Mesenchymal stem cell (in vitro differentiated cells and primary cell): Measurements from ENCODE around the gene FCN2.

Experiments used
- DNase-seq: peaks from one replicate; pipeline ENCODE4 v3.0.0-alpha.2; 2013
- H2AFZ ChIP-seq: one replicate; pipeline ENCODE4 v1.6.1; 2013; ENCODE audit warnings: low read depth, mild to moderate bottlenecking, control low read depth, inconsistent platforms, low read length, moderate library complexity
- H2AK5ac ChIP-seq: 2 replicates; pipeline ENCODE4 v1.6.1; 2013; ENCODE audit warnings: low read length, moderate library complexity, mild to moderate bottlenecking, inconsistent platforms; ENCODE audit not compliant: severe bottlenecking
- H2BK120ac ChIP-seq: one replicate; pipeline ENCODE4 v1.6.1; 2013; ENCODE audit warnings: low read depth, mild to moderate bottlenecking, inconsistent platforms, low read length, moderate library complexity
- H2BK12ac ChIP-seq, 2 experiments: one replicate each; pipeline ENCODE4 v1.6.1; 2013; ENCODE audit warnings: inconsistent platforms in 2 of 2, low read length in 2 of 2, mild to moderate bottlenecking in 2 of 2, moderate library complexity in 2 of 2, control low read depth in 1 of 2
- H2BK15ac ChIP-seq: one replicate; pipeline ENCODE4 v1.6.1; 2013; ENCODE audit warnings: mild to moderate bottlenecking, low read depth, inconsistent platforms; ENCODE audit not compliant: poor library complexity, severe bottlenecking
- H2BK5ac ChIP-seq: 2 replicates; pipeline ENCODE4 v1.6.1; 2013; ENCODE audit warnings: low read depth, mild to moderate bottlenecking, low read length, control low read depth, inconsistent platforms; ENCODE audit not compliant: poor library complexity, severe bottlenecking
- H3K14ac ChIP-seq, 2 experiments: one replicate each; pipeline ENCODE4 v1.6.1; 2013; ENCODE audit warnings: inconsistent platforms in 2 of 2, low read length in 2 of 2, control low read depth in 1 of 2, mild to moderate bottlenecking in 1 of 2, moderate library complexity in 1 of 2
- H3K18ac ChIP-seq, 2 experiments: one replicate each; pipeline ENCODE4 v1.6.1; 2013; ENCODE audit warnings: inconsistent platforms in 2 of 2, low read length in 2 of 2, control low read depth in 1 of 2, low read depth in 1 of 2, mild to moderate bottlenecking in 1 of 2
- H3K23ac ChIP-seq, 2 experiments: one replicate each; pipeline ENCODE4 v1.6.1; 2013; ENCODE audit warnings: inconsistent platforms in 2 of 2, low read length in 2 of 2, mild to moderate bottlenecking in 2 of 2, moderate library complexity in 2 of 2, control low read depth in 1 of 2
- H3K27ac ChIP-seq: 2 replicates; pipeline ENCODE4 v1.5.1; 2013; ENCODE audit warnings: mild to moderate bottlenecking, moderate library complexity, low read length, control low read depth, inconsistent platforms; ENCODE audit not compliant: poor library complexity, severe bottlenecking
- H3K27me3 ChIP-seq, 2 experiments: 2 replicates each; pipeline versions ENCODE4 v1.6.1 to v1.7.0; 2013; ENCODE audit warnings: low read length in 2 of 2, mild to moderate bottlenecking in 2 of 2, moderate library complexity in 2 of 2, control low read depth in 1 of 2, inconsistent platforms in 1 of 2; ENCODE audit not compliant: control insufficient read depth in 1 of 2, insufficient read depth in 1 of 2
- H3K36me3 ChIP-seq, 2 experiments: 2 replicates each; pipeline versions ENCODE4 v1.6.1 to v1.7.0; 2013; ENCODE audit warnings: low read length in 2 of 2, control low read depth in 1 of 2, inconsistent platforms in 1 of 2, low read depth in 1 of 2, mild to moderate bottlenecking in 1 of 2; ENCODE audit not compliant: insufficient read depth in 2 of 2, control insufficient read depth in 1 of 2
- H3K4ac ChIP-seq, 2 experiments: one replicate each; pipeline ENCODE4 v1.6.1; 2013; ENCODE audit warnings: inconsistent platforms in 2 of 2, low read length in 2 of 2, mild to moderate bottlenecking in 2 of 2, moderate library complexity in 2 of 2, control low read depth in 1 of 2, low read depth in 1 of 2
- H3K4me1 ChIP-seq: 2 replicates; pipeline ENCODE4 v1.6.1; 2013; ENCODE audit warnings: low read depth, low read length, control low read depth; ENCODE audit not compliant: control insufficient read depth, insufficient read depth
- H3K4me2 ChIP-seq: 2 replicates; pipeline ENCODE4 v1.6.1; 2013; ENCODE audit warnings: low read length, mild to moderate bottlenecking, inconsistent platforms; ENCODE audit not compliant: poor library complexity, severe bottlenecking
- H3K4me3 ChIP-seq, 2 experiments: 2 replicates each; pipeline versions ENCODE4 v1.5.1 to v1.7.0; 2013; ENCODE audit warnings: low read length in 2 of 2, mild to moderate bottlenecking in 2 of 2, control low read depth in 1 of 2, low read depth in 1 of 2; ENCODE audit not compliant: insufficient read depth in 1 of 2
- H3K79me1 ChIP-seq: replicated peaks from 2 replicates; pipeline ENCODE4 v1.6.1; 2013; ENCODE audit warnings: mild to moderate bottlenecking, control low read depth, low read length, inconsistent platforms; ENCODE audit not compliant: poor library complexity, severe bottlenecking
- H3K9ac ChIP-seq: 2 replicates; pipeline ENCODE4 v1.7.0; 2013; ENCODE audit warnings: mild to moderate bottlenecking, low read length, moderate library complexity
- H3K9me3 ChIP-seq: 2 replicates; pipeline ENCODE4 v1.7.0; 2013; ENCODE audit warnings: mild to moderate bottlenecking, low read length; ENCODE audit not compliant: control insufficient read depth
- H4K8ac ChIP-seq: one replicate; pipeline ENCODE4 v1.6.1; 2013; ENCODE audit warnings: inconsistent platforms, mild to moderate bottlenecking, low read length, moderate library complexity
- H4K91ac ChIP-seq: one replicate; pipeline ENCODE4 v1.6.1; 2013; ENCODE audit warnings: mild to moderate bottlenecking, low read length, inconsistent platforms
- WGBS: methylation state at CpG from one replicate; pipeline ENCODE4 v1.1.7; 2013; ENCODE audit warnings: mixed read lengths; 5-methylcytosine and 5-hydroxymethylcytosine counted together

FCN2 gene

GRCh38 chr9:134895567-134895907, 14.9 kb downstream of the FCN2 start:
- H2BK12ac ChIP-seq = no peak overlapping the region
- no peaks in the 10 kb centered on the region for H3K36me3 ChIP-seq
- no peak overlapping the region for H2BK5ac ChIP-seq
- peaks cover 6% of the 10 kb centered on the region for H3K4me1 ChIP-seq
- H3K14ac ChIP-seq = no peak overlapping the region
- H3K4ac ChIP-seq = no peak overlapping the region
- H3K27me3 ChIP-seq = peaks cover 22 to 27% of the 10 kb centered on the region in 2 experiments
- no peak overlapping the region for H2AK5ac ChIP-seq
- H3K23ac ChIP-seq = no peak overlapping the region
- DNase-seq = no peak
- H3K18ac ChIP-seq = no peak overlapping the region
- H3K4me2 ChIP-seq = peak overlapping the region; percentile 25
- H4K91ac ChIP-seq = no peak overlapping the region
- WGBS = 70% methylated on average over 2 of the region's 2 CpGs
- peaks cover 6% of the 10 kb centered on the region for H3K9me3 ChIP-seq
- H4K8ac ChIP-seq = no peak overlapping the region
- H3K27ac ChIP-seq = peak overlapping the region; percentile 31
- no peak overlapping the region for H2BK15ac ChIP-seq
- H3K9ac ChIP-seq = no peak overlapping the region
- H2AFZ ChIP-seq = no peak overlapping the region
- H3K4me3 ChIP-seq = no peak overlapping the region
- H2BK120ac ChIP-seq = no peak overlapping the region
- H3K79me1 ChIP-seq = no peaks in the 10 kb centered on the region

GRCh38 chr9:134895908-134896833, 15.6 kb downstream of the FCN2 start:
- Histone ChIP-seq H3K4me2 (peak overlapping the region; percentile 25), H2BK5ac (no peak overlapping the region), H3K9ac (no peak overlapping the region), H3K27ac (peak overlapping the region; percentile 31), H3K36me3 (no peaks in the 10 kb centered on the region), H3K9me3 (peaks cover 6% of the 10 kb centered on the region), H3K4me3 (no peak overlapping the region), H2AK5ac (no peak overlapping the region), H3K4me1 (peaks cover 6% of the 10 kb centered on the region), H3K14ac (no peak overlapping the region), H3K79me1 (no peaks in the 10 kb centered on the region), H3K27me3 (peaks cover 22 to 27% of the 10 kb centered on the region in 2 experiments), H2BK120ac (no peak overlapping the region), H3K23ac (no peak overlapping the region), H2AFZ (no peak overlapping the region), H2BK15ac (no peak overlapping the region), H4K91ac (no peak overlapping the region), H2BK12ac (no peak overlapping the region), H3K18ac (no peak overlapping the region), H3K4ac (no peak overlapping the region), H4K8ac (no peak overlapping the region)
- 66% methylated on average over 14 of the region's 14 CpGs for WGBS
- peak; percentile 21 for DNase-seq

- Histone ChIP-seq H3K23ac (no peak overlapping the region), H3K14ac (no peak overlapping the region), H3K4me3 (no peak overlapping the region), H3K4me2 (no peak overlapping the region), H4K8ac (no peak overlapping the region), H3K4ac (no peak overlapping the region), H2BK15ac (no peak overlapping the region), H3K4me1 (peaks cover 6% of the 10 kb centered on the region), H3K79me1 (no peaks in the 10 kb centered on the region), H4K91ac (no peak overlapping the region), H2BK5ac (no peak overlapping the region), H3K9me3 (peaks cover 6% of the 10 kb centered on the region), H3K9ac (no peak overlapping the region), H3K27me3 (peaks cover 17 to 22% of the 10 kb centered on the region in 2 experiments), H2BK120ac (no peak overlapping the region), H3K18ac (no peak overlapping the region), H3K36me3 (no peaks in the 10 kb centered on the region), H2BK12ac (no peak overlapping the region), H3K27ac (no peak overlapping the region), H2AFZ (no peak overlapping the region), H2AK5ac (no peak overlapping the region)
- WGBS = 86% methylated on average over 14 of the region's 14 CpGs
- DNase-seq = no peak
Observed at GRCh38 chr9:134896834-134897583, 16.4 kb downstream of the FCN2 start.

GRCh38 chr9:134897584-134898170, 17.1 kb downstream of the FCN2 start:
- Histone ChIP-seq H3K4me2 (no peak overlapping the region), H2BK12ac (no peak overlapping the region), H3K4ac (no peak overlapping the region), H3K9me3 (peaks cover 6% of the 10 kb centered on the region), H2AK5ac (no peak overlapping the region), H3K27ac (no peak overlapping the region), H4K91ac (no peak overlapping the region), H2AFZ (no peak overlapping the region), H2BK120ac (no peak overlapping the region), H2BK15ac (no peak overlapping the region), H3K18ac (no peak overlapping the region), H2BK5ac (no peak overlapping the region), H3K27me3 (peaks cover 17 to 20% of the 10 kb centered on the region in 2 experiments), H3K9ac (no peak overlapping the region), H3K36me3 (no peaks in the 10 kb centered on the region), H3K14ac (no peak overlapping the region), H3K4me1 (peaks cover 6% of the 10 kb centered on the region), H3K23ac (no peak overlapping the region), H3K79me1 (no peaks in the 10 kb centered on the region), H3K4me3 (no peak overlapping the region), H4K8ac (no peak overlapping the region)
- 89% methylated on average over 2 of the region's 2 CpGs for WGBS
- DNase-seq = no peak
